ENCODE measurements around the gene ZMYND10. TPM values are rescaled to one million over a fixed set of nuclear protein-coding genes. Genes with fewer than 3 reads are reported as not detected.

Gene ZMYND10
- total and polyA plus RNA-seq, 2 donors (not counting 1 experiment from before 2014, with no cell fraction given): 0.32 to 0.83 TPM

- Histone ChIP-seq H3K9ac (ENCODE audit: insufficient read depth, low read length) (no peak overlapping the region), H3K27ac (ENCODE audit: insufficient read depth, low read length) (no peak overlapping the region), H3K4me2 (ENCODE audit: extremely low read depth, insufficient read depth, low read length) (no peak overlapping the region), H4K20me1 (ENCODE audit: control insufficient read depth, extremely low read depth, insufficient read depth, low read length) (no peaks in the 10 kb centered on the region), H3K79me2 (ENCODE audit: control insufficient read depth, insufficient read depth, low read length) (peaks cover 12% of the 10 kb centered on the region), H3K4me3 (replicated peaks in 1 of 4; ENCODE audit: control extremely low read depth in 1 of 4, insufficient read depth in 1 of 4, low read depth in 3 of 4, low read length in 4 of 4) (no peak overlapping the region), H3K9me3 (ENCODE audit: control insufficient read depth, insufficient read depth, low read depth, low read length) (no peaks in the 10 kb centered on the region), H3K4me1 (ENCODE audit: control insufficient read depth, extremely low read depth, insufficient read depth, low read length) (peaks cover 5% of the 10 kb centered on the region), H2AFZ (ENCODE audit: low read length) (no peak overlapping the region), H3K36me3 (ENCODE audit: control insufficient read depth, insufficient read depth, low read length) (no peaks in the 10 kb centered on the region), H3K27me3 (ENCODE audit: control insufficient read depth, insufficient read depth, low read length) (no peaks in the 10 kb centered on the region)
- TF ChIP-seq EZH2 (IDR thresholded peaks at IDR 0.05; ENCODE audit: low read length, missing control alignments) (no peak), CTCF (conservative IDR thresholded peaks at IDR 0.05 in 1 of 2, IDR thresholded peaks at IDR 0.05 in 1 of 2; ENCODE audit: low read depth in 1 of 2, low read length in 2 of 2) (no peak)
- no peak for DNase-seq (ENCODE audit: low read depth in 2 of 2)
These were observed 2.5 kb downstream of the ZMYND10 start for GRCh38 chr3:50342813-50343633.

DNA sequence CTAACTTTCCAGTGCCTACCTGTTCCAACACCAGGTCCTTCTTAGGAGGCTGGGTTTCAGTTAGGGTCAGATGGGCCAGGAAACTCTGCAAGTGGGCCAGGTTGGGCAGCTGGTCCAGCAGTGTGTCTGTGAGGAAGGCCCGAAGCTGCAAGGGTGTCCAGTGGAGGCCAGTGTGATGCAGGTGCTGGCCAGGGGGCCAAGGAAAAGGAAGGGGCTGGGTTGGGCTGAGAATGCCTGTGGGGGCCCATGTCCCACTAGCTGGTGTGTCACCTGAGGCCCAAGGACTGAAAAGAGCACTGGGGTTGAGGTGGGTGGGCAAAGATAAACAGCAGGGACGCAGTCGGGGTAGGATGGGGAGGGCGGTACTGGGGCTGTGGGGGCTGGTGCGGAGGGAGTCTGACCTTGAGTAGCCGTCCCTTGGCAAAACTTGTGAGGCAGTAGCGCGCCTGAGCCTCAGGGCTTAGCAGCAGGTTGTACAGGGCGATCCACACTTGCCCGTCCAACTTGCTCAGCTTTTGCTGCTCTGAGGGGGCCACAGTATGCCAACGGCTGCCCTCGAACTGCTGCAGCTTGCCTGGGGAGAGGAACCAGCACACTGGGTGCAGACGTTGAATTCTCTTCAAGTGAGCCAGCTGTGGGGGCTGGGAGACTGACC is 3.4 kb downstream of the ZMYND10 start:
- Histone ChIP-seq H3K9ac (ENCODE audit: insufficient read depth, low read length) (no peak overlapping the region), H3K4me1 (ENCODE audit: control insufficient read depth, extremely low read depth, insufficient read depth, low read length) (peaks cover 8% of the 10 kb centered on the region), H3K79me2 (ENCODE audit: control insufficient read depth, insufficient read depth, low read length) (peaks cover 16% of the 10 kb centered on the region), H3K36me3 (ENCODE audit: control insufficient read depth, insufficient read depth, low read length) (no peaks in the 10 kb centered on the region), H3K27me3 (ENCODE audit: control insufficient read depth, insufficient read depth, low read length) (no peaks in the 10 kb centered on the region), H3K27ac (ENCODE audit: insufficient read depth, low read length) (no peak overlapping the region), H3K9me3 (ENCODE audit: control insufficient read depth, insufficient read depth, low read depth, low read length) (no peaks in the 10 kb centered on the region), H4K20me1 (ENCODE audit: control insufficient read depth, extremely low read depth, insufficient read depth, low read length) (no peaks in the 10 kb centered on the region), H3K4me3 (replicated peaks in 1 of 4; ENCODE audit: control extremely low read depth in 1 of 4, insufficient read depth in 1 of 4, low read depth in 3 of 4, low read length in 4 of 4) (no peak overlapping the region), H2AFZ (ENCODE audit: low read length) (no peak overlapping the region), H3K4me2 (ENCODE audit: extremely low read depth, insufficient read depth, low read length) (no peak overlapping the region)
- TF ChIP-seq CTCF (conservative IDR thresholded peaks at IDR 0.05 in 1 of 2, IDR thresholded peaks at IDR 0.05 in 1 of 2; ENCODE audit: low read depth in 1 of 2, low read length in 2 of 2) (no peak), EZH2 (IDR thresholded peaks at IDR 0.05; ENCODE audit: low read length, missing control alignments) (no peak)
- DNase-seq (ENCODE audit: low read depth in 2 of 2): no peak

- peak overlapping the region; percentile 90 for H3K4me2 ChIP-seq (ENCODE audit: extremely low read depth, insufficient read depth, low read length)
- H3K4me3 ChIP-seq (replicated peaks in 1 of 4; ENCODE audit: control extremely low read depth in 1 of 4, insufficient read depth in 1 of 4, low read depth in 3 of 4, low read length in 4 of 4): peak overlapping the region; percentile 4 to 67 (median 57)
- H3K9me3 ChIP-seq (ENCODE audit: control insufficient read depth, insufficient read depth, low read depth, low read length): no peaks in the 10 kb centered on the region
- peaks cover 8% of the 10 kb centered on the region for H3K4me1 ChIP-seq (ENCODE audit: control insufficient read depth, extremely low read depth, insufficient read depth, low read length)
- H3K27ac ChIP-seq (ENCODE audit: insufficient read depth, low read length): no peak overlapping the region
- no peak overlapping the region for H2AFZ ChIP-seq (ENCODE audit: low read length)
- no peak overlapping the region for H3K9ac ChIP-seq (ENCODE audit: insufficient read depth, low read length)
- no peaks in the 10 kb centered on the region for H3K27me3 ChIP-seq (ENCODE audit: control insufficient read depth, insufficient read depth, low read length)
- TF ChIP-seq CTCF (conservative IDR thresholded peaks at IDR 0.05 in 1 of 2, IDR thresholded peaks at IDR 0.05 in 1 of 2; ENCODE audit: low read depth in 1 of 2, low read length in 2 of 2) (no peak), EZH2 (IDR thresholded peaks at IDR 0.05; ENCODE audit: low read length, missing control alignments) (no peak)
- DNase-seq (ENCODE audit: low read depth in 2 of 2): no peak
- H3K36me3 ChIP-seq (ENCODE audit: control insufficient read depth, insufficient read depth, low read length): no peaks in the 10 kb centered on the region
- no peaks in the 10 kb centered on the region for H4K20me1 ChIP-seq (ENCODE audit: control insufficient read depth, extremely low read depth, insufficient read depth, low read length)
- H3K79me2 ChIP-seq (ENCODE audit: control insufficient read depth, insufficient read depth, low read length): peaks cover 22% of the 10 kb centered on the region
These were observed 4.0 kb downstream of the ZMYND10 start for GRCh38 chr3:50341537-50341936.
